H9 (cell line): ENCODE results near the gene SIVA1. TPM values are rescaled to one million over a fixed set of nuclear protein-coding genes. Genes with fewer than 3 reads are reported as not detected.
A peak's percentile ranks its signal among the peaks of the same experiment; 100 is the strongest.

Source experiments
- DNase-seq: peaks from one replicate; pipeline ENCODE4 v3.0.0-alpha.2; 2017
- H2AFZ ChIP-seq: one replicate; pipeline ENCODE4 v1.6.1; 2013; ENCODE audit warnings: mild to moderate bottlenecking, low read length, control low read depth, moderate library complexity
- H2AK5ac ChIP-seq: 2 replicates; pipeline ENCODE4 v1.6.1; 2013; ENCODE audit warnings: low read length, control low read depth, mixed read lengths; ENCODE audit not compliant: insufficient read length
- H2BK120ac ChIP-seq: one replicate; pipeline ENCODE4 v1.6.1; 2013; ENCODE audit warnings: low read depth, mild to moderate bottlenecking, low read length, control low read depth, inconsistent platforms; ENCODE audit not compliant: poor library complexity, severe bottlenecking
- H2BK12ac ChIP-seq: 2 replicates; pipeline ENCODE4 v1.6.1; 2013; ENCODE audit warnings: low read length, control low read depth, mixed read lengths, low read depth; ENCODE audit not compliant: insufficient read length
- H2BK15ac ChIP-seq: 2 replicates; pipeline ENCODE4 v1.6.1; 2013; ENCODE audit warnings: low read depth, low read length, control low read depth
- H2BK20ac ChIP-seq: one replicate; pipeline ENCODE4 v1.6.1; 2013; ENCODE audit warnings: low read depth, mild to moderate bottlenecking, low read length, control low read depth, inconsistent platforms; ENCODE audit not compliant: poor library complexity, severe bottlenecking
- H2BK5ac ChIP-seq: 2 replicates; pipeline ENCODE4 v1.6.1; 2013; ENCODE audit warnings: low read length, control low read depth, mixed read lengths; ENCODE audit not compliant: insufficient read length
- H3K14ac ChIP-seq: 2 replicates; pipeline ENCODE4 v1.6.1; 2013; ENCODE audit warnings: low read length, control low read depth; ENCODE audit not compliant: insufficient read depth
- H3K18ac ChIP-seq: 2 replicates; pipeline ENCODE4 v1.6.1; 2013; ENCODE audit warnings: low read depth, mild to moderate bottlenecking, mixed read lengths, low read length, control low read depth; ENCODE audit not compliant: insufficient read length
- H3K23ac ChIP-seq: 2 replicates; pipeline ENCODE4 v1.6.1; 2013; ENCODE audit warnings: low read length, control low read depth, mixed read lengths, low read depth; ENCODE audit not compliant: insufficient read length
- H3K23me2 ChIP-seq: 2 replicates; pipeline ENCODE4 v1.6.1; 2013; ENCODE audit warnings: low read depth, mild to moderate bottlenecking, mixed read lengths, low read length, control low read depth; ENCODE audit not compliant: insufficient read length, poor library complexity, severe bottlenecking
- H3K27ac ChIP-seq: 2 replicates; pipeline ENCODE4 v1.5.1; 2013; ENCODE audit warnings: low read length, control low read depth, mixed read lengths, low read depth; ENCODE audit not compliant: insufficient read length
- H3K27me3 ChIP-seq: 2 replicates; pipeline ENCODE4 v1.6.1; 2013; ENCODE audit warnings: low read length, control low read depth, inconsistent platforms; ENCODE audit not compliant: insufficient read depth
- H3K4ac ChIP-seq: 2 replicates; pipeline ENCODE4 v1.6.1; 2013; ENCODE audit warnings: low read depth, mild to moderate bottlenecking, control low read depth, inconsistent platforms, low read length, moderate library complexity
- H3K4me1 ChIP-seq: 2 replicates; pipeline ENCODE4 v1.6.1; 2013; ENCODE audit warnings: low read length, control low read depth, inconsistent platforms; ENCODE audit not compliant: insufficient read depth
- H3K4me2 ChIP-seq: 2 replicates; pipeline ENCODE4 v1.6.1; 2013; ENCODE audit warnings: low read length, control low read depth, mixed read lengths; ENCODE audit not compliant: insufficient read length, insufficient read depth
- H3K56ac ChIP-seq: 2 replicates; pipeline ENCODE4 v1.6.1; 2013; ENCODE audit warnings: low read depth, mild to moderate bottlenecking, mixed read lengths, low read length, control low read depth; ENCODE audit not compliant: insufficient read length
- H3K79me1 ChIP-seq: 2 replicates; pipeline ENCODE4 v1.6.1; 2013; ENCODE audit warnings: low read depth, mild to moderate bottlenecking, moderate library complexity, low read length, control low read depth, inconsistent platforms; ENCODE audit not compliant: insufficient read depth, poor library complexity, severe bottlenecking
- H3K79me2 ChIP-seq: 2 replicates; pipeline ENCODE4 v1.6.1; 2013; ENCODE audit warnings: low read length, control low read depth, inconsistent platforms; ENCODE audit not compliant: insufficient read depth
- H3K9ac ChIP-seq: 2 replicates; pipeline ENCODE4 v1.6.1; 2013; ENCODE audit warnings: low read length, control low read depth, mixed read lengths; ENCODE audit not compliant: insufficient read length; ENCODE audit errors: extremely low read depth
- H3K9me3 ChIP-seq: one replicate; pipeline ENCODE4 v1.6.1; 2013; ENCODE audit warnings: low read depth, low read length, inconsistent platforms; ENCODE audit not compliant: control insufficient read depth
- H3T11ph ChIP-seq: one replicate; pipeline ENCODE4 v1.6.1; 2013; ENCODE audit warnings: mild to moderate bottlenecking, low read length, control low read depth, inconsistent platforms
- H4K20me1 ChIP-seq: one replicate; pipeline ENCODE4 v1.6.1; 2013; ENCODE audit not compliant: control insufficient read depth, insufficient read length, insufficient read depth
- H4K5ac ChIP-seq: 2 replicates; pipeline ENCODE4 v1.6.1; 2013; ENCODE audit warnings: low read depth, mild to moderate bottlenecking, mixed read lengths, low read length, control low read depth; ENCODE audit not compliant: insufficient read length
- H4K8ac ChIP-seq: replicated peaks from 2 replicates; pipeline ENCODE4 v1.6.1; 2013; ENCODE audit warnings: low read length, control low read depth, mixed read lengths, low read depth; ENCODE audit not compliant: insufficient read length
- H4K91ac ChIP-seq: 2 replicates; pipeline ENCODE4 v1.6.1; 2013; ENCODE audit warnings: low read depth, mild to moderate bottlenecking, moderate library complexity, mixed read lengths, low read length, control low read depth; ENCODE audit not compliant: insufficient read length
- H3K27ac Mint-ChIP-seq, 3 experiments: 2 replicates in 2 of 3; 3 replicates in 1 of 3; pipeline ENCODE4 v1.8.0; 2020 to 2021; ENCODE audit warnings: mixed read lengths in 3 of 3, mild to moderate bottlenecking in 1 of 3, moderate library complexity in 1 of 3
- H3K27me3 Mint-ChIP-seq: 2 replicates; pipeline ENCODE4 v1.8.0; 2021; ENCODE audit warnings: low read depth, mild to moderate bottlenecking, moderate library complexity, mixed read lengths
- H3K36me3 Mint-ChIP-seq, 3 experiments: 2 replicates in 2 of 3; 3 replicates in 1 of 3; pipeline ENCODE4 v1.8.0; 2020 to 2021; ENCODE audit warnings: low read depth in 3 of 3, mixed read lengths in 3 of 3; ENCODE audit not compliant: insufficient read depth in 1 of 3
- H3K4me1 Mint-ChIP-seq, 2 experiments: 2 replicates each; pipeline ENCODE4 v1.8.0; 2020; ENCODE audit warnings: mixed read lengths in 2 of 2
- H3K4me3 Mint-ChIP-seq, 2 experiments: 2 replicates in 1 of 2; 3 replicates in 1 of 2; pipeline ENCODE4 v1.8.0; 2020 to 2021; ENCODE audit warnings: mild to moderate bottlenecking in 2 of 2, mixed read lengths in 2 of 2, moderate library complexity in 1 of 2
- H3K9me3 Mint-ChIP-seq, 2 experiments: 2 replicates in 1 of 2; 3 replicates in 1 of 2; pipeline ENCODE4 v1.8.0; 2020; ENCODE audit warnings: mild to moderate bottlenecking in 2 of 2, mixed read lengths in 2 of 2, moderate library complexity in 1 of 2
- WGBS: extraction: QIAGEN DNeasy Blood & Tissue Kit; methylation state at CpG from one replicate; pipeline ENCODE4 v1.1.7; 2013; ENCODE audit warnings: missing lambda C conversion rate, low lambda C conversion rate, mixed read lengths; ENCODE audit not compliant: insufficient read length; ENCODE audit errors: extremely low coverage; 5-methylcytosine and 5-hydroxymethylcytosine counted together
- total RNA-seq: library from RNA; stranded (reverse); gene quantifications from 2 replicates; pipeline ENCODE4 v1.2.1, GENCODE V29; 2021
- TF ChIP-seq, protein P1 (sequence below): fragments of 200-600 bp; sonication (generic); conservative IDR thresholded peaks from 3 replicates; pipeline ENCODE4 v1.8.0; 2021; ENCODE audit warnings: antibody characterized with exemption, mild to moderate bottlenecking

The SIVA1 gene
- total RNA-seq, 1 experiment from 2014 or later, result 125 TPM

DNA sequence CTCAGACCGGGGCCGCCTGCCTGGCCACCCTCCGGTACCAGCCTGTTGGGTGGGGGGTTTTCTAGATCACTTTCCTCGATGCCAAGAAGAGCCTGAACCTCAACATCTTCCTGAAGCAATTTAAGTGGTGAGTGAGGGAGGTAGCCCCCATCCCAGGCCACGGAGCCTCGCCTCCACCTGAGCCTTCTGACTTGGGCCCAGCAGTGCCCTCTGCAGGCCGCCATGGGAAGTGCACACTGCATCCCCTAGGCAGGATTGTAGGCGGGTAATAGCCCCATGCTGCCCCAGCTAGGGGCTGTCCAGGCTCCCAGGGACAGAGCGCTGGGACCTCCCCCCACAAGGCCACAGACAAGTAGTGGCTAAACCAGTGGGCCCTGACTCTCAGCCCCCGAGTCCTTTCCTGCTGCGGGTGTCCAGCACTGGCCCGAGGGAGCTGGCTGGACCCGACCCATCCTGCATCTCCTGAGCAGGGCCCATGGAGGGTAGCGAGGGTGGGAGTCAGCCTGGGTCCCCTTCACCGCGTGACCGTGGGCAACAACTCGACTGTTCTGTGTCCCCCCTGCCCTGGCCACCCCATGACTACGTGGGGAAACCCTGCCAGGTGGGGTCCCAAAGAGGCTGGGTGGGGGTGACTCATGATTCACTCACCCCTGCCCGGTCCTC is 44.2 kb upstream of the SIVA1 start:
- H2BK120ac ChIP-seq, result no peak overlapping the region
- no peaks in the 10 kb centered on the region for H3K9me3 ChIP-seq
- no peaks in the 10 kb centered on the region for H3K23me2 ChIP-seq
- H2BK12ac ChIP-seq, result no peak overlapping the region
- H2BK5ac ChIP-seq, result no peak overlapping the region
- TF ChIP-seq, protein P1, sequence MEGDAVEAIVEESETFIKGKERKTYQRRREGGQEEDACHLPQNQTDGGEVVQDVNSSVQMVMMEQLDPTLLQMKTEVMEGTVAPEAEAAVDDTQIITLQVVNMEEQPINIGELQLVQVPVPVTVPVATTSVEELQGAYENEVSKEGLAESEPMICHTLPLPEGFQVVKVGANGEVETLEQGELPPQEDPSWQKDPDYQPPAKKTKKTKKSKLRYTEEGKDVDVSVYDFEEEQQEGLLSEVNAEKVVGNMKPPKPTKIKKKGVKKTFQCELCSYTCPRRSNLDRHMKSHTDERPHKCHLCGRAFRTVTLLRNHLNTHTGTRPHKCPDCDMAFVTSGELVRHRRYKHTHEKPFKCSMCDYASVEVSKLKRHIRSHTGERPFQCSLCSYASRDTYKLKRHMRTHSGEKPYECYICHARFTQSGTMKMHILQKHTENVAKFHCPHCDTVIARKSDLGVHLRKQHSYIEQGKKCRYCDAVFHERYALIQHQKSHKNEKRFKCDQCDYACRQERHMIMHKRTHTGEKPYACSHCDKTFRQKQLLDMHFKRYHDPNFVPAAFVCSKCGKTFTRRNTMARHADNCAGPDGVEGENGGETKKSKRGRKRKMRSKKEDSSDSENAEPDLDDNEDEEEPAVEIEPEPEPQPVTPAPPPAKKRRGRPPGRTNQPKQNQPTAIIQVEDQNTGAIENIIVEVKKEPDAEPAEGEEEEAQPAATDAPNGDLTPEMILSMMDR, result peak; percentile 98
- no peak overlapping the region for H2BK20ac ChIP-seq
- H3K9me3 Mint-ChIP-seq, result peaks cover 7 to 9% of the 10 kb centered on the region in 2 experiments
- no peak overlapping the region for H3K18ac ChIP-seq
- no peak overlapping the region for H4K5ac ChIP-seq
- H3K27ac Mint-ChIP-seq, result no peak overlapping the region
- H3K79me2 ChIP-seq, result no peaks in the 10 kb centered on the region
- H2AFZ ChIP-seq, result no peak overlapping the region
- no peak overlapping the region for H3K4me2 ChIP-seq
- H2AK5ac ChIP-seq, result no peak overlapping the region
- H4K20me1 ChIP-seq, result no peaks in the 10 kb centered on the region
- no peaks in the 10 kb centered on the region for H3K79me1 ChIP-seq
- no peak overlapping the region for H3K23ac ChIP-seq
- no CpG with 5 or more reads among the region's 20 CpGs for WGBS
- H3K27me3 Mint-ChIP-seq, result no peaks in the 10 kb centered on the region
- no peak overlapping the region for H2BK15ac ChIP-seq
- H3K27me3 ChIP-seq, result no peaks in the 10 kb centered on the region
- H3K27ac ChIP-seq, result no peak overlapping the region
- peaks cover 19 to 27% (median 27%) of the 10 kb centered on the region in 3 experiments for H3K36me3 Mint-ChIP-seq
- H3K4me3 Mint-ChIP-seq, result no peak overlapping the region; a peak in 1 of 5 replicates
- H4K8ac ChIP-seq, result no peak overlapping the region
- no peaks in the 10 kb centered on the region for H3K4me1 ChIP-seq
- H3K14ac ChIP-seq, result no peak overlapping the region
- H3K9ac ChIP-seq, result no peak overlapping the region
- DNase-seq, result peak; percentile 86
- no peak overlapping the region for H3K56ac ChIP-seq
- H4K91ac ChIP-seq, result no peak overlapping the region
- H3K4me1 Mint-ChIP-seq, result peaks cover 3 to 16% of the 10 kb centered on the region in 2 experiments
- no peak overlapping the region for H3T11ph ChIP-seq
- no peak overlapping the region for H3K4ac ChIP-seq
